B cell (primary cell): ENCODE measurements around the gene MAML3. TPM values are rescaled to one million over a fixed set of nuclear protein-coding genes. Genes with fewer than 3 reads are reported as not detected.

Experiments
- ATAC-seq: fragments of 200-7000 bp; cut with Tn5 transposase; one replicate; pipeline ENCODE4 v1.10.0; 2021; ENCODE audit warnings: low read depth, mild to moderate bottlenecking, moderate number of reproducible peaks, moderate library complexity
- CTCF ChIA-PET: fragments of 350-600 bp; sonication (Branson Sonifier 250); formaldehyde crosslinking; loops from one replicate; lab custom pipeline; 2021; ENCODE audit warnings: antibody characterized with exemption, inconsistent platforms; lab: Charles Lee
- POLR2A ChIA-PET: fragments of 350-600 bp; sonication (Branson Sonifier 250); formaldehyde crosslinking; loops from one replicate; lab custom pipeline; 2021; ENCODE audit warnings: antibody characterized with exemption; lab: Charles Lee
- DNase-seq: peaks from one replicate; pipeline ENCODE4 v3.0.0; 2013
- H2AFZ ChIP-seq: 2 replicates; pipeline ENCODE4 v1.6.1; 2012; ENCODE audit warnings: mild to moderate bottlenecking, low read depth, low read length; ENCODE audit not compliant: insufficient read depth, poor library complexity, severe bottlenecking
- H3K27ac ChIP-seq, 2 donors: 1 replicate in 1 of 2; 2 replicates in 1 of 2; pipeline ENCODE4 v1.5.1; 2012 to 2013; ENCODE audit warnings: low read length in 2 of 2, mild to moderate bottlenecking in 2 of 2, moderate library complexity in 1 of 2
- H3K27me3 ChIP-seq, 4 experiments: fragments of 200-600 bp in 1 of 4; sonication (generic) in 1 of 4; replicated peaks in 1 of 4; 1 replicate in 2 of 4; 2 replicates in 2 of 4; pipeline versions ENCODE4 v1.6.1 to v1.7.0; 2013 to 2016; ENCODE audit warnings: low read length in 3 of 4, mild to moderate bottlenecking in 2 of 4, mixed read lengths in 1 of 4, moderate library complexity in 1 of 4; ENCODE audit not compliant: insufficient read depth in 4 of 4, control insufficient read depth in 3 of 4; ENCODE audit errors: control extremely low read depth in 1 of 4
- H3K36me3 ChIP-seq, 2 experiments: replicated peaks in 1 of 2; 1 replicate in 1 of 2; 2 replicates in 1 of 2; pipeline versions ENCODE4 v1.6.1 to v1.7.1; 2013; ENCODE audit warnings: low read length in 1 of 2; ENCODE audit not compliant: insufficient read depth in 2 of 2, control insufficient read depth in 1 of 2; ENCODE audit errors: control extremely low read depth in 1 of 2, extremely low read depth in 1 of 2
- H3K4me1 ChIP-seq, 2 donors: fragments of 200-600 bp in 1 of 2; sonication (generic) in 1 of 2; 1 replicate in 1 of 2; 2 replicates in 1 of 2; pipeline versions ENCODE4 v1.5.1 to v1.6.1; 2013 to 2017; ENCODE audit warnings: low read length in 2 of 2; ENCODE audit not compliant: control insufficient read depth in 2 of 2, insufficient read depth in 2 of 2
- H3K4me2 ChIP-seq: replicated peaks from 2 replicates; pipeline ENCODE3; 2012; ENCODE audit warnings: mild to moderate bottlenecking, low read depth, low read length; ENCODE audit not compliant: poor library complexity, severe bottlenecking
- H3K4me3 ChIP-seq, 5 experiments: fragments of 200-600 bp in 1 of 5; sonication (generic) in 1 of 5; 1 replicate in 3 of 5; 2 replicates in 2 of 5; pipeline versions ENCODE4 v1.5.1 to v1.7.0; 2011 to 2016; ENCODE audit warnings: low read length in 4 of 5, mild to moderate bottlenecking in 4 of 5, low read depth in 2 of 5, control low read depth in 1 of 5, moderate library complexity in 1 of 5; ENCODE audit not compliant: insufficient read depth in 1 of 5; ENCODE audit errors: control extremely low read depth in 1 of 5, extremely low read depth in 1 of 5
- H3K79me2 ChIP-seq: fragments of 200-600 bp; sonication (generic); one replicate; pipeline ENCODE4 v1.6.0; 2016; ENCODE audit warnings: low read length; ENCODE audit not compliant: control insufficient read depth, insufficient read depth
- H3K9ac ChIP-seq: fragments of 200-600 bp; sonication (generic); 2 replicates; pipeline ENCODE4 v1.6.1; 2017; ENCODE audit warnings: mild to moderate bottlenecking, low read length, moderate library complexity
- H3K9me3 ChIP-seq, 3 donors: one replicate each; pipeline versions ENCODE4 v1.6.1 to v1.7.1; 2013; ENCODE audit warnings: low read length in 2 of 3; ENCODE audit not compliant: control insufficient read depth in 2 of 3, insufficient read depth in 1 of 3; ENCODE audit errors: control extremely low read depth in 1 of 3
- H4K20me1 ChIP-seq: 2 replicates; pipeline ENCODE4 v1.6.0; 2012; ENCODE audit warnings: mild to moderate bottlenecking, low read length; ENCODE audit not compliant: insufficient read depth, control insufficient read depth, poor library complexity, severe bottlenecking
- H3K27ac Mint-ChIP-seq: one replicate; pipeline ENCODE4 v1.8.0; 2021; ENCODE audit warnings: mixed read lengths
- H3K27me3 Mint-ChIP-seq: one replicate; pipeline ENCODE4 v1.8.0; 2021; ENCODE audit warnings: mixed read lengths
- H3K4me1 Mint-ChIP-seq: one replicate; pipeline ENCODE4 v1.8.0; 2021; ENCODE audit warnings: mixed read lengths
- H3K4me3 Mint-ChIP-seq: one replicate; pipeline ENCODE4 v1.8.0; 2021; ENCODE audit warnings: mixed read lengths
- H3K9me3 Mint-ChIP-seq: one replicate; pipeline ENCODE4 v1.8.0; 2022; ENCODE audit warnings: mixed read lengths; ENCODE audit not compliant: insufficient read depth
- EZH2 ChIP-seq: IDR thresholded peaks from 2 replicates; pipeline ENCODE4 v1.6.1; 2012; ENCODE audit warnings: borderline replicate concordance, low read depth, mild to moderate bottlenecking, moderate library complexity, low read length; ENCODE audit not compliant: insufficient read depth, poor library complexity, severe bottlenecking
- WGBS: methylation state at CpG from one replicate; pipeline ENCODE4 v1.1.5; 2013; ENCODE audit warnings: missing lambda C conversion rate; ENCODE audit not compliant: insufficient coverage; 5-methylcytosine and 5-hydroxymethylcytosine counted together
- intact Hi-C: fragments of 100-400 bp; cut with micrococcal nuclease; formaldehyde crosslinking; loops from one replicate; pipeline ENCODE4 v1.10.0; 2022
- polyA plus RNA-seq: library from polyadenylated mRNA; depleted of rRNA; stranded (reverse); fragments of >200 nt; gene quantifications from 2 replicates; pipeline ENCODE4 v1.2.3, GENCODE V29; 2012
- total RNA-seq, 2 donors: library from RNA; stranded (reverse); fragments of 120-200 nt in 1 of 2; gene quantifications; 1 replicate in 1 of 2; 2 replicates in 1 of 2; pipeline versions ENCODE4 v1.2.3 to v1.2.4, GENCODE V29; 2013 to 2022
- TF ChIP-seq, protein P1 (sequence below): fragments of 200-600 bp; IDR thresholded peaks from one replicate; pipeline ENCODE4 v1.8.0; 2022; ENCODE audit warnings: antibody characterized with exemption, mild to moderate bottlenecking

Gene MAML3
- total and polyA plus RNA-seq, 2 donors (not counting 1 experiment from before 2014, with no cell fraction given) = 0.94 to 5.3 TPM

DNA sequence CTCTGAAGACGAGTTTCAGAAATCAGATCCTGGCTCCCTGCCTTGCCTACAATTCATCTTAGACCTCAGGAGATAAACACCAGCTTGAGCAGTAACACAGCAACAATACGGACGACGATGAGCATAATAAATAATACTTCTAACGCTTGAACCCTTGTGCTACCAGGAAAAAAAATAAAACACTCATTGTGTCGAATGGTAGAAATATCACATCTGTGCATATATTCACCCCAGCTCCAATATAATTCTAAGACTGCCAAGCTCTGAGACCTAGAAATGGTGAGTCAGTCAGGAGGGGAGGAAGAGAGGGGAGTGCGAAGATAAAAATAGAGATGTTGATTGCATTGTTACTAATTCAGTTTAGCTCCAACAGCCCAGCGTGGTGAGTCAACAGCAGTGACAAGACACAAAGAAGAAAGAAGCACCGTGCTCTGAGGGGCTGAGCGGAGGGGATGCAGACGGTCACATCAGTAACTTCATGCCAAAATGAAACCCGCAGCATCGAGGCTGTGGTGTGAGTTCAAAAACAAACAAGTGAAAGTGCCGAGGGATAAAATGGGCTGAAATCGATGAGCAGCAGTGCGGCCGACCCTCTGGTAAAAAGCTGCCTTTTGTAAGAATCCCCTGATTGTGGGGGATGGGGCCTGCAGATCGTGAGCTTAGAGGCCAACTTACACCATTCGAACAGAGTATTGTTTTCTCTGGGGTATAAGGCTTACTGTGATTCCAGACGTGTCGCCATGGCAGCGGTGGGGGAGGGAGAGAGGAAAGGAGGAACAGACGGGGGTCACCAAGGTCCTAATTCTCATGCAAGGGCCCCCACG, 338.0 kb downstream of the MAML3 start:
- WGBS = 64% methylated on average over 21 of the region's 24 CpGs

More for the DNA sequence above, 338.0 kb downstream of the MAML3 start:
- Histone ChIP-seq H3K36me3 (no peaks in the 10 kb centered on the region), H3K27ac (no peak overlapping the region), H3K4me3 (peak overlapping the region in 1 of 5 experiments; percentile 12), H3K4me2 (peak overlapping the region; percentile 19), H3K9me3 (no peaks in the 10 kb centered on the region), H4K20me1 (no peaks in the 10 kb centered on the region), H3K79me2 (no peaks in the 10 kb centered on the region), H2AFZ (no peak overlapping the region), H3K27me3 (peaks cover 0 to 6% (median 1%) of the 10 kb centered on the region in 4 experiments), H3K4me1 (no peaks in the 10 kb centered on the region), H3K9ac (no peak overlapping the region)
- POLR2A ChIA-PET = no interaction called here
- intact Hi-C loops = no loop called here
- Mint-ChIP-seq H3K27ac (no peak overlapping the region), H3K4me3 (peak overlapping the region; percentile 6), H3K9me3 (no peaks in the 10 kb centered on the region), H3K27me3 (peaks cover 5% of the 10 kb centered on the region), H3K4me1 (peaks cover 3% of the 10 kb centered on the region)
- no peak for DNase-seq
- CTCF ChIA-PET = no interaction called here
- no peak for ATAC-seq
- no peak for TF ChIP-seq EZH2
- TF ChIP-seq, protein P1, sequence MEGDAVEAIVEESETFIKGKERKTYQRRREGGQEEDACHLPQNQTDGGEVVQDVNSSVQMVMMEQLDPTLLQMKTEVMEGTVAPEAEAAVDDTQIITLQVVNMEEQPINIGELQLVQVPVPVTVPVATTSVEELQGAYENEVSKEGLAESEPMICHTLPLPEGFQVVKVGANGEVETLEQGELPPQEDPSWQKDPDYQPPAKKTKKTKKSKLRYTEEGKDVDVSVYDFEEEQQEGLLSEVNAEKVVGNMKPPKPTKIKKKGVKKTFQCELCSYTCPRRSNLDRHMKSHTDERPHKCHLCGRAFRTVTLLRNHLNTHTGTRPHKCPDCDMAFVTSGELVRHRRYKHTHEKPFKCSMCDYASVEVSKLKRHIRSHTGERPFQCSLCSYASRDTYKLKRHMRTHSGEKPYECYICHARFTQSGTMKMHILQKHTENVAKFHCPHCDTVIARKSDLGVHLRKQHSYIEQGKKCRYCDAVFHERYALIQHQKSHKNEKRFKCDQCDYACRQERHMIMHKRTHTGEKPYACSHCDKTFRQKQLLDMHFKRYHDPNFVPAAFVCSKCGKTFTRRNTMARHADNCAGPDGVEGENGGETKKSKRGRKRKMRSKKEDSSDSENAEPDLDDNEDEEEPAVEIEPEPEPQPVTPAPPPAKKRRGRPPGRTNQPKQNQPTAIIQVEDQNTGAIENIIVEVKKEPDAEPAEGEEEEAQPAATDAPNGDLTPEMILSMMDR = no peak
